22Rv1 (cell line): ENCODE data around the gene RAPSN.

Source experiments
- CTCF ChIP-seq: fragments of 450-650 bp; IDR thresholded peaks from 2 replicates; pipeline ENCODE4 v1.5.1; 2017; ENCODE audit warnings: mild to moderate bottlenecking
- ZFX ChIP-seq: fragments of 450-650 bp; IDR thresholded peaks from 2 replicates; pipeline ENCODE4 v1.6.1; 2017; ENCODE audit warnings: antibody characterized with exemption, borderline replicate concordance

DNA sequence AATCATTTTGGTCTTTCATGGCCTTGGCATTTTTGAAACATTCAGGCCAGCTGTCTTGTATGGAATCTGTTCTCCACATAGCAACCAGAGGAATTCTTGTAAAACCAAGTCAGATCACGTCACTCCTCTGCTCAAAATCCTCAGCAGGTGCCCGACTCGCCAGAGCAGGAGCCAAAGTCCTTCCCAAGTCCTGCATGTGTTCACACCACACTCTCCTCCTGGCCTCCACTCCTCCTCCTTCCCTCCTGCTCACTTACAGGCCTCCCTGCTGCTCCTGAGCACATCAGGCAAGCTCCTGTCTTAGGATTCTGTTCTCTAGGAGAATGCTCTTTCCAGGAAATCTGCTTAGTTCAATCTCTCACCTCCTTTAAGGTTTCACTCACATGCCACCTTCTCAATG lies 15.8 kb downstream of the RAPSN start:
- no peak for TF ChIP-seq CTCF
- TF ChIP-seq ZFX, result no peak
